LNCaP clone FGC (cell line): ENCODE results near the gene TRO.

ENCODE experiments used
- DNase-seq: peaks from one replicate; pipeline ENCODE4 v3.0.0-alpha.2; 2011; ENCODE audit warnings: low read depth
- H3K4me3 ChIP-seq: 2 replicates; pipeline ENCODE4 v1.5.1; 2011; ENCODE audit warnings: mild to moderate bottlenecking, low read depth, low read length, control low read depth
- CTCF ChIP-seq: IDR thresholded peaks from 2 replicates; pipeline ENCODE4 v1.5.1; 2012; ENCODE audit warnings: mild to moderate bottlenecking; ENCODE audit not compliant: control insufficient read depth, insufficient read depth; ENCODE audit errors: extremely low read depth

TRO gene

GRCh38 chrX:54933150-54933826 lies 12.7 kb downstream of the TRO start:
- no peak for TF ChIP-seq CTCF
- H3K4me3 ChIP-seq = no peak overlapping the region
- no peak for DNase-seq

DNA sequence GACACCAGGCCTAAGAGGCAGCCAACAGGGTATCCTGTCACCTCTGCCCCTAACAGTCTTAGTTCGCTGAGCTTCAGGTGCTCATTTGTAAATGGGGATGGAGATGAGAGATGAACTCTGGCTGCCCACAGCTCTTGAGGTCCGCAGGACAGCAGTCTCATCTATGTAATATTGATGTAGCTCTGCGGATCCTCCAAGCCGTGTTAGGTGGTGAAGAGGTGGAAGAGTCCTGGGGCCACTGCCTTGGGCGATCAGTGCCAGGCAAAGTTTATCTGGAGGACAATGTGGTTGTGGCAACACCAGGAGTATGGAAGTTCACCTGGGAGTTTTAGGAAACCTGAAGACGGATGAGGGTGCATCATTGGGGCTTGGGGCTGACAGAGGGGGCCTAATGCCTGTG lies 13.4 kb downstream of the TRO start:
- TF ChIP-seq CTCF = no peak
- no peak overlapping the region for H3K4me3 ChIP-seq
- DNase-seq = no peak

- no peak overlapping the region for H3K4me3 ChIP-seq
- TF ChIP-seq CTCF = no peak
- DNase-seq = no peak
These were observed 14.3 kb downstream of the TRO start for GRCh38 chrX:54934890-54935289.

DNA sequence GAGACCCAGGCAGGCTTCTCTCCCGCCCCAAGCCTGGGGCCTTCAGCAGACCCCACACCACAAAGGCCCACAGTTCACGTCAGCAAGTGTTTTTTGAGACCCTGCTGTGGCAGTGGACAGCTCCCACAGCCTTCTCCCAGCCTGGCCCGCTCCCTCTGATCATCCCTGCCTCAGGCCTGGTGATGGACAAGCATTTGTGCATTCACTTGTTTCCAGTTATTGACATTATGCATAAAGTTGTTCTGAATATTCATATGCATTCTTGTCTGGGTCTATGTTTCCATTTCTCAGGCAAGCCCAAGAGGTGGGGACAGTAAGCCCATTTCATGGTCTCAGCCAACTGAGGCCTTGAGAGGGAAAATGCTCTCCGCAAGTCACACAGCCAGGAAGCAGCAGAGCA lies 14.7 kb downstream of the TRO start:
- H3K4me3 ChIP-seq = no peak overlapping the region
- TF ChIP-seq CTCF = no peak
- DNase-seq = no peak

DNA sequence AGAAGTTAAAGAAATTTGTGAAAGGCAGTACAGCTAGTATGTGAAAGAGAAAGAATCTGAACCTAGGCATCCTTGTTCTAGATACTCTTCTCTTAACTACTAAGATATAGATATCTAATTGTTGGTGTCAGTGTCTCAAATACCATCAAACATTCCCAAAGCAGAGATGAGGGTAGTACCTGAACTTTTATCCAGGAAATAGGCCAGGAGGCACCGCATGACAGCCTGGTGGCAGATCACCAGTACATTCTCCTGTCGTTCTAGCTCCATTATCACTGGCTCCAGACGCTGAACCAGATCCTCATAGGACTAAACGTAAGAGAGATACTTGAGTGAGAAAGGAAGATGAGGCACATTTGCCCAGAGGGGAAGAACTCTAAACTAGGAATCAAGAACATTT lies 16.8 kb downstream of the TRO start:
- TF ChIP-seq CTCF = no peak
- DNase-seq = no peak
- no peak overlapping the region for H3K4me3 ChIP-seq

- H3K4me3 ChIP-seq = no peak overlapping the region
- TF ChIP-seq CTCF = no peak
- no peak for DNase-seq
These were observed 24.2 kb downstream of the TRO start for GRCh38 chrX:54944816-54945215.

DNA sequence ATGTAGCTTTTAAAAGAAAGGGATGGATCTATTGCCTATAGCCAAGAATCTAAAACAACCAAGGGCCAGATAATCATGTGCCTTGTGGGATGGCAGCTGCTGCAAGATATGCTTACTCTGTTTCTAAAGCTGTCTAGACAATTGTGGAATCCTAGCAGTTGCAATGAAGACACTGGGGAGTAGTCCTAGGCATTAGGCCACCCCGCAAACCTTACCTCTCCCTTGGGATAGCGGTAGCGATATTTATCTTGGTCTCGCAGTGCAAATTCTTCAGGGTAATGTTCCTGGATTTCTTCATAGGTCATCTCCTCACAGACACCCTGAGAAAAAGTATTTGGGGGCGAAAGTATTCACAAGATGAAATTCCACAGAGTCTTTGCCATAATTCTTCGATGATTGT lies 24.6 kb downstream of the TRO start:
- H3K4me3 ChIP-seq = no peak overlapping the region
- TF ChIP-seq CTCF = no peak
- DNase-seq = no peak
